B cell (primary cell): ENCODE measurements around the gene WNT1. TPM values are rescaled to one million over a fixed set of nuclear protein-coding genes. Genes with fewer than 3 reads are reported as not detected.

Experiments used
- ATAC-seq: fragments of 200-7000 bp; cut with Tn5 transposase; one replicate; pipeline ENCODE4 v1.10.0; 2021; ENCODE audit warnings: low read depth, mild to moderate bottlenecking, moderate number of reproducible peaks, moderate library complexity
- CTCF ChIA-PET: fragments of 350-600 bp; sonication (Branson Sonifier 250); formaldehyde crosslinking; loops from one replicate; lab custom pipeline; 2021; ENCODE audit warnings: antibody characterized with exemption, inconsistent platforms; lab: Charles Lee
- POLR2A ChIA-PET: fragments of 350-600 bp; sonication (Branson Sonifier 250); formaldehyde crosslinking; loops from one replicate; lab custom pipeline; 2021; ENCODE audit warnings: antibody characterized with exemption; lab: Charles Lee
- DNase-seq: peaks from one replicate; pipeline ENCODE4 v3.0.0; 2013
- H2AFZ ChIP-seq: 2 replicates; pipeline ENCODE4 v1.6.1; 2012; ENCODE audit warnings: mild to moderate bottlenecking, low read depth, low read length; ENCODE audit not compliant: insufficient read depth, poor library complexity, severe bottlenecking
- H3K27ac ChIP-seq, 2 donors: 1 replicate in 1 of 2; 2 replicates in 1 of 2; pipeline ENCODE4 v1.5.1; 2012 to 2013; ENCODE audit warnings: low read length in 2 of 2, mild to moderate bottlenecking in 2 of 2, moderate library complexity in 1 of 2
- H3K27me3 ChIP-seq, 4 experiments: fragments of 200-600 bp in 1 of 4; sonication (generic) in 1 of 4; replicated peaks in 1 of 4; 1 replicate in 2 of 4; 2 replicates in 2 of 4; pipeline versions ENCODE4 v1.6.1 to v1.7.0; 2013 to 2016; ENCODE audit warnings: low read length in 3 of 4, mild to moderate bottlenecking in 2 of 4, mixed read lengths in 1 of 4, moderate library complexity in 1 of 4; ENCODE audit not compliant: insufficient read depth in 4 of 4, control insufficient read depth in 3 of 4; ENCODE audit errors: control extremely low read depth in 1 of 4
- H3K36me3 ChIP-seq, 2 experiments: replicated peaks in 1 of 2; 1 replicate in 1 of 2; 2 replicates in 1 of 2; pipeline versions ENCODE4 v1.6.1 to v1.7.1; 2013; ENCODE audit warnings: low read length in 1 of 2; ENCODE audit not compliant: insufficient read depth in 2 of 2, control insufficient read depth in 1 of 2; ENCODE audit errors: control extremely low read depth in 1 of 2, extremely low read depth in 1 of 2
- H3K4me1 ChIP-seq, 2 donors: fragments of 200-600 bp in 1 of 2; sonication (generic) in 1 of 2; 1 replicate in 1 of 2; 2 replicates in 1 of 2; pipeline versions ENCODE4 v1.5.1 to v1.6.1; 2013 to 2017; ENCODE audit warnings: low read length in 2 of 2; ENCODE audit not compliant: control insufficient read depth in 2 of 2, insufficient read depth in 2 of 2
- H3K4me2 ChIP-seq: replicated peaks from 2 replicates; pipeline ENCODE3; 2012; ENCODE audit warnings: mild to moderate bottlenecking, low read depth, low read length; ENCODE audit not compliant: poor library complexity, severe bottlenecking
- H3K4me3 ChIP-seq, 5 experiments: fragments of 200-600 bp in 1 of 5; sonication (generic) in 1 of 5; 1 replicate in 3 of 5; 2 replicates in 2 of 5; pipeline versions ENCODE4 v1.5.1 to v1.7.0; 2011 to 2016; ENCODE audit warnings: low read length in 4 of 5, mild to moderate bottlenecking in 4 of 5, low read depth in 2 of 5, control low read depth in 1 of 5, moderate library complexity in 1 of 5; ENCODE audit not compliant: insufficient read depth in 1 of 5; ENCODE audit errors: control extremely low read depth in 1 of 5, extremely low read depth in 1 of 5
- H3K79me2 ChIP-seq: fragments of 200-600 bp; sonication (generic); one replicate; pipeline ENCODE4 v1.6.0; 2016; ENCODE audit warnings: low read length; ENCODE audit not compliant: control insufficient read depth, insufficient read depth
- H3K9ac ChIP-seq: fragments of 200-600 bp; sonication (generic); 2 replicates; pipeline ENCODE4 v1.6.1; 2017; ENCODE audit warnings: mild to moderate bottlenecking, low read length, moderate library complexity
- H3K9me3 ChIP-seq, 3 donors: one replicate each; pipeline versions ENCODE4 v1.6.1 to v1.7.1; 2013; ENCODE audit warnings: low read length in 2 of 3; ENCODE audit not compliant: control insufficient read depth in 2 of 3, insufficient read depth in 1 of 3; ENCODE audit errors: control extremely low read depth in 1 of 3
- H4K20me1 ChIP-seq: 2 replicates; pipeline ENCODE4 v1.6.0; 2012; ENCODE audit warnings: mild to moderate bottlenecking, low read length; ENCODE audit not compliant: insufficient read depth, control insufficient read depth, poor library complexity, severe bottlenecking
- H3K27ac Mint-ChIP-seq: one replicate; pipeline ENCODE4 v1.8.0; 2021; ENCODE audit warnings: mixed read lengths
- H3K27me3 Mint-ChIP-seq: one replicate; pipeline ENCODE4 v1.8.0; 2021; ENCODE audit warnings: mixed read lengths
- H3K4me1 Mint-ChIP-seq: one replicate; pipeline ENCODE4 v1.8.0; 2021; ENCODE audit warnings: mixed read lengths
- H3K4me3 Mint-ChIP-seq: one replicate; pipeline ENCODE4 v1.8.0; 2021; ENCODE audit warnings: mixed read lengths
- H3K9me3 Mint-ChIP-seq: one replicate; pipeline ENCODE4 v1.8.0; 2022; ENCODE audit warnings: mixed read lengths; ENCODE audit not compliant: insufficient read depth
- EZH2 ChIP-seq: IDR thresholded peaks from 2 replicates; pipeline ENCODE4 v1.6.1; 2012; ENCODE audit warnings: borderline replicate concordance, low read depth, mild to moderate bottlenecking, moderate library complexity, low read length; ENCODE audit not compliant: insufficient read depth, poor library complexity, severe bottlenecking
- WGBS: methylation state at CpG from one replicate; pipeline ENCODE4 v1.1.5; 2013; ENCODE audit warnings: missing lambda C conversion rate; ENCODE audit not compliant: insufficient coverage; 5-methylcytosine and 5-hydroxymethylcytosine counted together
- intact Hi-C: fragments of 100-400 bp; cut with micrococcal nuclease; formaldehyde crosslinking; loops from one replicate; pipeline ENCODE4 v1.10.0; 2022
- polyA plus RNA-seq: library from polyadenylated mRNA; depleted of rRNA; stranded (reverse); fragments of >200 nt; gene quantifications from 2 replicates; pipeline ENCODE4 v1.2.3, GENCODE V29; 2012
- total RNA-seq, 2 donors: library from RNA; stranded (reverse); fragments of 120-200 nt in 1 of 2; gene quantifications; 1 replicate in 1 of 2; 2 replicates in 1 of 2; pipeline versions ENCODE4 v1.2.3 to v1.2.4, GENCODE V29; 2013 to 2022
- TF ChIP-seq, protein P1 (sequence below): fragments of 200-600 bp; IDR thresholded peaks from one replicate; pipeline ENCODE4 v1.8.0; 2022; ENCODE audit warnings: antibody characterized with exemption, mild to moderate bottlenecking

The WNT1 gene
- total and polyA plus RNA-seq, 2 donors (not counting 1 experiment from before 2014, with no cell fraction given): 0.55 TPM; not detected in 1

DNA sequence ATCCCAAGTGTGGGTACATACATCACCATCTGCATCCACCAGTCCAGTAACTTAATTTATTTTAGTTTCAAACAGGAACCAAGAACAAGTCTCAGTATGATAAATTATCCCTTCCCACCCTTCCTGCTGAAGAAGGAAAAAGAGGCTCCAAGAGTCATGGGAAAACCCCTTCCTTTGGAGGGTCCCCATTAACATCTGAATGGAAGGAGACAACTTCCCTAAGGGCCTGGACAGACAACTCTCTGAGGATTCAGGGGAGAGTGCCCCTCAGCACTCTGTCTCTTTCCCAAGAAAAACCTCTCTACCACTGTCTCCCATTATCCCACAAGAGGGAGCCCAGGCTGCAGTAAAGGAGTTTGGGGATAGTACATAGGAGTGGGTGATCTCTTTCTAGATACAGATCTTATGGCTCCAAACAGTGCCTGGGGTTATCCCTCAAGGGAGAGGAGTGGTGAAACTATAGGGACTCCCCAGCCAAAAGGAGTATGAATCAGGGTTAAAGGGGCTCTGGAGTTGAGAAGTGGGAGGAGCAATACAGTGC, 12.8 kb upstream of the WNT1 start:
- H4K20me1 ChIP-seq: peaks cover 5% of the 10 kb centered on the region
- intact Hi-C loops: no loop called here
- no peaks in the 10 kb centered on the region for H3K36me3 ChIP-seq
- POLR2A ChIA-PET: no interaction called here
- H2AFZ ChIP-seq: no peak overlapping the region
- no peak overlapping the region for H3K27ac ChIP-seq
- H3K27me3 Mint-ChIP-seq: peaks cover under 1% of the 10 kb centered on the region
- peaks cover 19% of the 10 kb centered on the region for H3K4me1 Mint-ChIP-seq
- TF ChIP-seq, protein P1, sequence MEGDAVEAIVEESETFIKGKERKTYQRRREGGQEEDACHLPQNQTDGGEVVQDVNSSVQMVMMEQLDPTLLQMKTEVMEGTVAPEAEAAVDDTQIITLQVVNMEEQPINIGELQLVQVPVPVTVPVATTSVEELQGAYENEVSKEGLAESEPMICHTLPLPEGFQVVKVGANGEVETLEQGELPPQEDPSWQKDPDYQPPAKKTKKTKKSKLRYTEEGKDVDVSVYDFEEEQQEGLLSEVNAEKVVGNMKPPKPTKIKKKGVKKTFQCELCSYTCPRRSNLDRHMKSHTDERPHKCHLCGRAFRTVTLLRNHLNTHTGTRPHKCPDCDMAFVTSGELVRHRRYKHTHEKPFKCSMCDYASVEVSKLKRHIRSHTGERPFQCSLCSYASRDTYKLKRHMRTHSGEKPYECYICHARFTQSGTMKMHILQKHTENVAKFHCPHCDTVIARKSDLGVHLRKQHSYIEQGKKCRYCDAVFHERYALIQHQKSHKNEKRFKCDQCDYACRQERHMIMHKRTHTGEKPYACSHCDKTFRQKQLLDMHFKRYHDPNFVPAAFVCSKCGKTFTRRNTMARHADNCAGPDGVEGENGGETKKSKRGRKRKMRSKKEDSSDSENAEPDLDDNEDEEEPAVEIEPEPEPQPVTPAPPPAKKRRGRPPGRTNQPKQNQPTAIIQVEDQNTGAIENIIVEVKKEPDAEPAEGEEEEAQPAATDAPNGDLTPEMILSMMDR: no peak
- TF ChIP-seq EZH2: no peak
- no peak overlapping the region for H3K4me3 Mint-ChIP-seq
- no peak overlapping the region for H3K4me3 ChIP-seq
- peaks cover 0 to 4% (median 0%) of the 10 kb centered on the region in 3 donors for H3K9me3 ChIP-seq
- CTCF ChIA-PET: interaction anchor here (1.6 to 7.2 kb wide), 2 partner anchors 14 to 31 kb away, joined by 3 to 71 read pairs; partner anchors contain the start of gene WNT1
- no peak overlapping the region for H3K9ac ChIP-seq
- H3K4me2 ChIP-seq: no peak overlapping the region
- DNase-seq (no peak), ATAC-seq (no peak)
- H3K27ac Mint-ChIP-seq: no peak overlapping the region
- peaks cover 0 to 10% (median 3%) of the 10 kb centered on the region in 4 experiments for H3K27me3 ChIP-seq
- peaks cover 13 to 23% of the 10 kb centered on the region in 2 donors for H3K4me1 ChIP-seq
- H3K9me3 Mint-ChIP-seq: no peaks in the 10 kb centered on the region
- H3K79me2 ChIP-seq: no peaks in the 10 kb centered on the region

DNA sequence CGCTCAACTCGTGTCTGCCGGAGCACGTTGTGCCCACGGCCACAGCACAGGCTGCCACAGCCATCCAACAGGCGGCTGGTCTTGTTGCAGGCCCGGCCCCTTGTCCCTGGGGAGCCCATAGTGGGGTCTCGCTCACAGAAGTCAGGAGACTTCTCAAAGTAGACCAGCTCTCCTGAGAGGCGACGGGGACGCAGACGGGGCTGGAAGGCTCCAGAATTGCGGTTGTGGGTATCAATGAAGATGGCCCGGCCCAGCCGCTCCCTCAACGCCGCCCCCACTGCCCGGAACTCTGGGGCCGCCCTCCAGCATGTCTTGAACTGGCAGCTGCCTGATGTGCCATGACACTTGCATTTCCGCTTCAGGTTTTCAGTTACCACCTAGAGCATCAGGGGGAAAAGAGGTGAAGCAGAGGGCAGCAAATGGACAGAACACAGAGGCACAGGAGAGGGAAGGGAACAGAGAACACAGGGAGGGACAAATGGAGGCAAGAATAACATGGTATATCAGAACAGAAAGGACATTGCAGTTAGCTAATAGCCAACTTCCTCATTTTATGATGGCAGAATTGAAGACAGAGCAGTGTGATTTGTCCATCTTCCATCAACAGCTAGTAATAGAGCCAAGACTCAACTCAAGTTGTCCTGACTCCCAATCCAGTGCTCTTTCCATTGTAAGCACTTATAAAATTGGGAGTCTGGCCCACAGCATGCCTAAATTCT, 11.8 kb upstream of the WNT1 start:
- H3K9ac ChIP-seq: no peak overlapping the region
- peaks cover 10% of the 10 kb centered on the region for H3K27me3 Mint-ChIP-seq

More for the DNA sequence above, 11.8 kb upstream of the WNT1 start:
- H4K20me1 ChIP-seq: peaks cover 13% of the 10 kb centered on the region
- peaks cover 0 to 16% (median 12%) of the 10 kb centered on the region in 4 experiments for H3K27me3 ChIP-seq
- H2AFZ ChIP-seq: peak overlapping the region; percentile 32
- no peak for ATAC-seq
- peak; percentile 36 for DNase-seq
- H3K4me1 ChIP-seq: peaks cover 23 to 33% of the 10 kb centered on the region in 2 donors
- ChIA-PET CTCF (interaction anchor here (1.2 to 7.2 kb wide), 7 partner anchors 9 to 114 kb away, joined by 3 to 71 read pairs (median 5); partner anchors contain the start of genes ARF3, DDX23, FKBP11 and WNT1), POLR2A (no interaction called here)
- TF ChIP-seq, protein P1: no peak
- no peak for TF ChIP-seq EZH2
- intact Hi-C loops: no loop called here
- no peaks in the 10 kb centered on the region for H3K79me2 ChIP-seq
- 79% methylated on average over 20 of the region's 20 CpGs for WGBS
- no peak overlapping the region for H3K27ac ChIP-seq
- H3K4me3 ChIP-seq: no peak overlapping the region
- Mint-ChIP-seq H3K9me3 (no peaks in the 10 kb centered on the region), H3K27ac (no peak overlapping the region), H3K4me3 (no peak overlapping the region), H3K4me1 (peaks cover 29% of the 10 kb centered on the region)
- H3K9me3 ChIP-seq: peaks cover 0 to 13% (median 0%) of the 10 kb centered on the region in 3 donors
- H3K36me3 ChIP-seq: no peaks in the 10 kb centered on the region
- H3K4me2 ChIP-seq: peak overlapping the region; percentile 17
